ENCODE data around the gene DAZAP1. TPM values are rescaled to one million over a fixed set of nuclear protein-coding genes. Genes with fewer than 3 reads are reported as not detected.

DAZAP1 gene
- total RNA-seq, 1 experiment from 2014 or later, result 360 TPM

- no peak overlapping the region for H3K4me3 Mint-ChIP-seq
- ChIA-PET POLR2A (no interaction called here), CTCF (no interaction called here)
- no peaks in the 10 kb centered on the region for H3K27me3 Mint-ChIP-seq (ENCODE audit: low read depth)
- no peak for ATAC-seq
- TF ChIP-seq ATF6 (CRISPR knock-in tag; IDR thresholded peaks at IDR 0.05) (no peak), ETV6 (CRISPR knock-in tag; IDR thresholded peaks at IDR 0.05) (no peak), CBFB (CRISPR knock-in tag; IDR thresholded peaks at IDR 0.05; ENCODE audit: low read depth) (no peak), TEAD1 (CRISPR knock-in tag; IDR thresholded peaks at IDR 0.05) (no peak), ELF4 (CRISPR knock-in tag; IDR thresholded peaks at IDR 0.05; ENCODE audit: low read depth) (no peak), MXD4 (CRISPR knock-in tag; IDR thresholded peaks at IDR 0.05; ENCODE audit: borderline replicate concordance) (no peak), ZNF138 (CRISPR knock-in tag; conservative IDR thresholded peaks at IDR 0.05) (no peak), E2F5 (CRISPR knock-in tag; IDR thresholded peaks at IDR 0.05) (no peak), HMGA2 (CRISPR knock-in tag; IDR thresholded peaks at IDR 0.05) (no peak), NR3C1 (CRISPR knock-in tag; conservative IDR thresholded peaks at IDR 0.05; ENCODE audit: low read depth) (no peak), NFE2L1 (CRISPR knock-in tag; IDR thresholded peaks at IDR 0.05) (no peak), OVOL2 (CRISPR knock-in tag; IDR thresholded peaks at IDR 0.05; ENCODE audit: borderline replicate concordance) (no peak), TEAD4 (CRISPR knock-in tag; IDR thresholded peaks at IDR 0.05) (no peak)
- no peak for DNase-seq (ENCODE audit: low spot score)
- no peak overlapping the region for H3K27ac Mint-ChIP-seq
- peaks cover 29% of the 10 kb centered on the region for H3K36me3 Mint-ChIP-seq
- no peaks in the 10 kb centered on the region for H3K9me3 Mint-ChIP-seq
- no peaks in the 10 kb centered on the region; the same call in 1 of the 2 replicates for H3K4me1 Mint-ChIP-seq
Measured at GRCh38 chr19:1433119-1434039, 26.0 kb downstream of the DAZAP1 start.

GRCh38 chr19:1434040-1434366, 26.6 kb downstream of the DAZAP1 start:
- Mint-ChIP-seq H3K4me3 (no peak overlapping the region), H3K27me3 (ENCODE audit: low read depth) (no peaks in the 10 kb centered on the region), H3K9me3 (no peaks in the 10 kb centered on the region), H3K4me1 (no peaks in the 10 kb centered on the region; the same call in 1 of the 2 replicates), H3K27ac (no peak overlapping the region), H3K36me3 (peaks cover 28% of the 10 kb centered on the region)
- no peak for ATAC-seq
- ChIA-PET CTCF (no interaction called here), POLR2A (no interaction called here)
- TF ChIP-seq ZMAT4 (CRISPR knock-in tag; IDR thresholded peaks at IDR 0.05) (no peak), CTCF (IDR thresholded peaks at IDR 0.05) (no peak), ZNF121 (CRISPR knock-in tag; IDR thresholded peaks at IDR 0.05) (no peak), RORB (CRISPR knock-in tag; IDR thresholded peaks at IDR 0.05) (no peak), NR2C2 (CRISPR knock-in tag; IDR thresholded peaks at IDR 0.05) (no peak), CREM (CRISPR knock-in tag; IDR thresholded peaks at IDR 0.05) (no peak), EMX1 (CRISPR knock-in tag; IDR thresholded peaks at IDR 0.05) (no peak), GABPB1 (CRISPR knock-in tag; IDR thresholded peaks at IDR 0.05) (no peak), NFATC4 (CRISPR knock-in tag; IDR thresholded peaks at IDR 0.05) (no peak), E2F4 (CRISPR knock-in tag; IDR thresholded peaks at IDR 0.05; ENCODE audit: borderline replicate concordance, low read depth) (no peak), NFE2L1 (CRISPR knock-in tag; IDR thresholded peaks at IDR 0.05) (no peak), CDX4 (CRISPR knock-in tag; IDR thresholded peaks at IDR 0.05; ENCODE audit: borderline replicate concordance) (no peak)
- no peak for DNase-seq (ENCODE audit: low spot score)
